Heart right ventricle (tissue), 16 donors: ENCODE data around the gene PLEKHG2. TPM values are rescaled to one million over a fixed set of nuclear protein-coding genes. Genes with fewer than 3 reads are reported as not detected.

ENCODE experiments used
- ATAC-seq, 8 donors: fragments of 200-7000 bp; cut with Tn5 transposase; one replicate each; pipeline ENCODE4 v1.9.1; 2020; ENCODE audit warnings: mild to moderate bottlenecking in 8 of 8, moderate library complexity in 8 of 8, moderate number of reproducible peaks in 1 of 8
- DNase-seq, 2 donors: peaks; one replicate each; pipeline ENCODE4 v3.0.0-alpha.2; 2020
- H3K27ac ChIP-seq, 10 donors: fragments of 200-600 bp; sonication (generic) in 2 of 10; one replicate each; pipeline versions ENCODE4 v1.5.0 to v1.8.0; 2020 to 2022; ENCODE audit warnings: mild to moderate bottlenecking in 3 of 10
- H3K27me3 ChIP-seq, 7 donors: fragments of 200-600 bp; one replicate each; pipeline ENCODE4 v1.8.0; 2021 to 2022; ENCODE audit warnings: mild to moderate bottlenecking in 2 of 7
- H3K36me3 ChIP-seq, 9 donors: fragments of 200-600 bp; sonication (generic) in 1 of 9; one replicate each; pipeline versions ENCODE4 v1.5.0 to v1.8.0; 2020 to 2022; ENCODE audit warnings: mild to moderate bottlenecking in 2 of 9
- H3K4me1 ChIP-seq, 9 donors: fragments of 200-600 bp; sonication (generic) in 1 of 9; one replicate each; pipeline versions ENCODE4 v1.5.0 to v1.8.0; 2020 to 2022; ENCODE audit warnings: mild to moderate bottlenecking in 4 of 9
- H3K4me3 ChIP-seq, 10 donors: fragments of 200-600 bp; sonication (generic) in 2 of 10; one replicate each; pipeline versions ENCODE4 v1.5.0 to v1.8.0; 2020 to 2022; ENCODE audit warnings: mild to moderate bottlenecking in 7 of 10, moderate library complexity in 2 of 10
- H3K9me3 ChIP-seq, 11 donors: fragments of 200-600 bp in 10 of 11; sonication (generic) in 2 of 11; one replicate each; pipeline versions ENCODE4 v1.5.0 to v1.8.0; 2013 to 2022; ENCODE audit warnings: mild to moderate bottlenecking in 2 of 11, control low read depth in 1 of 11, moderate library complexity in 1 of 11
- WGBS, 2 donors: extraction: QIAGEN DNeasy Blood & Tissue Kit; methylation state at CpG; one replicate each; pipeline ENCODE4 v1.1.7; 2013; ENCODE audit warnings: inconsistent platforms in 1 of 2; 5-methylcytosine and 5-hydroxymethylcytosine counted together
- intact Hi-C, 10 donors: fragments of 100-400 bp; cut with DNase I; formaldehyde crosslinking; loops; one replicate each; pipeline versions ENCODE4 v1.11.1 to v1.14.2; 2022
- polyA plus RNA-seq, 2 donors: library from polyadenylated mRNA; stranded (reverse); fragments of 200-250 nt; gene quantifications; one replicate each; pipeline ENCODE4 v1.2.3, GENCODE V29; 2013
- total RNA-seq, 10 donors: library from RNA; stranded (reverse); fragmentation: NEBNext Ultra II Directional in 3 of 10; extraction: Animal tissue kit (Norgen Biotek cat#: 25700) in 3 of 10; gene quantifications; one replicate each; pipeline versions ENCODE4 v1.2.1 to v1.2.4, GENCODE V29; 2021 to 2023
- TF ChIP-seq, protein P1 (sequence below), 9 donors: fragments of 200-600 bp; sonication (generic) in 2 of 9; IDR thresholded peaks; one replicate each; pipeline versions ENCODE4 v1.5.0 to v1.8.0; 2021 to 2022; ENCODE audit warnings: antibody characterized with exemption in 9 of 9, mild to moderate bottlenecking in 5 of 9, moderate library complexity in 1 of 9
- donor health status: Arrhythmogenic right ventricular cardiomyopathy.
- donor health status: ischemic (EF 13 %, LVEDD 7.1; RV severe dilation, severe dysfunction).
- donor health status: healthy with polysubstance abuse.
- donor health status: DM: no; HTN: yes; CAD: no.
- donor health status: DM: no; HTN: no; CAD: no.
- donor health status: ischemic (EF 25% LVEDD 6.9; RV normal size, moderate dysfunction).
- donor health status: ischemic (EF 25% LVEDD 5.7; RV mildly dilated, moderate dysfunction).
- donor health status: healthy.
- donor health status: DM: yes; HTN: yes; CAD: no.
- donor health status: Ischemic cardiomyopathy.
- donor health status: ischemic (EF 35%, LVEDD 5.7; RV mildly dilated, moderate dysfunction).
- donor health status: nonischemic (EF 11% LVEDD 7.7; RV severe dilation, severe dysfunction).
- donor health status: DM: yes; HTN: yes; CAD: no.
- donor health status: PGD.
- donor health status: ischemic (EF 29% LVEDD 5.4; RV normal size, mild dysfunction).
- donor health status: nonischemic (EF 23%, LVEDD 6.1; RV moderate dilation, normal function).

PLEKHG2 gene
- total and polyA plus RNA-seq, 12 donors: 6.9 to 23.1 (median 15.1) TPM

DNA sequence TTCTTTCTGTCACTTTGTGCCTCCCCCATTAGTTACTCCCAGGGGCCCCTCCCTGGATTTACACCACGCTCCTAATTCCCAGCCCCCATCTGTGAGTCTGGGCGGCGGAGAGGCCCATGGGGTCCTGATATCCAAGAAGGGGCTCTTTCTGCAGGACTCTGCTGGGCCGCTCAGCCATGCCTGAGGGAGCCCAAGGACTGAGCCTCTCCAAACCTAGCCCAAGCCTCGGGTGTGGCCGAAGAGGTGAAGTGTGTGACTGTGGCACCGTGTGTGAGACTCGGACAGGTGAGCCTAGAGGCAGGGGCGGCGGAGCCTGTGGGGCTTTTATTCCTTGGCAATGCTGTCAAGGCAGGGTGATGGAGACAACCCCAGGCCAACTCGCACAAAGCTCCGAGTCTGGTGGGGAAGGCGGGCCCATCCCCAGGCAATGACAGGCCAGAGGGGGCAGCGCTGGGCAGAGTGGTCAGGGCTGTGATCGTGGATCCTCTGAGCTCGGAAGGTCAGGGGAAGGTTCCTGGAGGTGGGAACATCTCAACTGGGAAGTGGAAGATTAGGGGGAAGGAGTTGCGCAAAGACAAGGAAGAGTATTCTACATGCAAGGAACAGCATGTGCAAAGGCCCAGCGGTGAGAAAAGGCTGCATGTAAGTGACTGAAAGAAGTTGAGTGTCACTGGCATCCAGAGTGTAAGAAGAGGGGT lies 1.6 kb downstream of the PLEKHG2 start:
- Histone ChIP-seq H3K4me1 (peaks cover 11 to 60% (median 43%) of the 10 kb centered on the region in 9 donors), H3K27ac (peak overlapping the region; percentile 94 to 100 (median 96)), H3K27me3 (no peaks in the 10 kb centered on the region), H3K4me3 (peak overlapping the region; percentile 66 to 98 (median 86)), H3K9me3 (no peaks in the 10 kb centered on the region), H3K36me3 (peaks cover 0 to 39% (median 0%) of the 10 kb centered on the region in 9 donors)
- WGBS, 2 donors: 35 to 44% methylated on average over 18 of the region's 18 CpGs
- DNase-seq (peak in 1 of 2 donors; percentile 36), ATAC-seq (no peak)
- TF ChIP-seq, protein P1, sequence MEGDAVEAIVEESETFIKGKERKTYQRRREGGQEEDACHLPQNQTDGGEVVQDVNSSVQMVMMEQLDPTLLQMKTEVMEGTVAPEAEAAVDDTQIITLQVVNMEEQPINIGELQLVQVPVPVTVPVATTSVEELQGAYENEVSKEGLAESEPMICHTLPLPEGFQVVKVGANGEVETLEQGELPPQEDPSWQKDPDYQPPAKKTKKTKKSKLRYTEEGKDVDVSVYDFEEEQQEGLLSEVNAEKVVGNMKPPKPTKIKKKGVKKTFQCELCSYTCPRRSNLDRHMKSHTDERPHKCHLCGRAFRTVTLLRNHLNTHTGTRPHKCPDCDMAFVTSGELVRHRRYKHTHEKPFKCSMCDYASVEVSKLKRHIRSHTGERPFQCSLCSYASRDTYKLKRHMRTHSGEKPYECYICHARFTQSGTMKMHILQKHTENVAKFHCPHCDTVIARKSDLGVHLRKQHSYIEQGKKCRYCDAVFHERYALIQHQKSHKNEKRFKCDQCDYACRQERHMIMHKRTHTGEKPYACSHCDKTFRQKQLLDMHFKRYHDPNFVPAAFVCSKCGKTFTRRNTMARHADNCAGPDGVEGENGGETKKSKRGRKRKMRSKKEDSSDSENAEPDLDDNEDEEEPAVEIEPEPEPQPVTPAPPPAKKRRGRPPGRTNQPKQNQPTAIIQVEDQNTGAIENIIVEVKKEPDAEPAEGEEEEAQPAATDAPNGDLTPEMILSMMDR (IDR thresholded peaks at IDR 0.05): peak in 2 of 9 donors; percentile 25 to 28
- intact Hi-C loops: loop anchor here in 6 of 10 donors (2.0 to 10.0 kb wide), 6 partner anchors 17 to 289 kb away; partner anchors contain the start of genes SAMD4B (in 3 of the 6), EID2B (in 1 of the 6), PAK4 (in 1 of the 6) and SUPT5H (in 1 of the 6)

- intact Hi-C loops: loop anchor here in 3 of 10 donors (2.0 to 10.0 kb wide), 3 partner anchors 17 to 291 kb away; partner anchors contain the start of genes EID2B (in 1 of the 3) and PAK4 (in 1 of the 3)
- Histone ChIP-seq H3K27ac (peak overlapping the region in 6 of 10 donors; percentile 94 to 100 (median 96)), H3K36me3 (peaks cover 0 to 52% (median 0%) of the 10 kb centered on the region in 9 donors), H3K9me3 (no peaks in the 10 kb centered on the region), H3K4me1 (peaks cover 11 to 54% (median 32%) of the 10 kb centered on the region in 9 donors), H3K27me3 (no peaks in the 10 kb centered on the region), H3K4me3 (peak overlapping the region in 9 of 10 donors; percentile 67 to 98 (median 86))
- TF ChIP-seq, protein P1 (IDR thresholded peaks at IDR 0.05): no peak
- no peak for DNase-seq
- no peak for ATAC-seq
- 58 to 61% methylated on average over 35 of the region's 35 CpGs for WGBS, 2 donors
These were observed 2.9 kb downstream of the PLEKHG2 start for GRCh38 chr19:39415111-39416046.

- 75 to 83% methylated on average over 25 to 27 of the region's 27 CpGs for WGBS, 2 donors
- peaks cover under 1 to 43% (median 21%) of the 10 kb centered on the region in 9 donors for H3K4me1 ChIP-seq
- H3K36me3 ChIP-seq: peaks cover 0 to 63% (median 0%) of the 10 kb centered on the region in 9 donors
- intact Hi-C loops: loop anchor here in 2 of 10 donors (10.0 kb wide), 2 partner anchors 118 to 292 kb away; partner anchors contain the start of genes EID2B (in 1 of the 2) and PAK4 (in 1 of the 2)
- H3K9me3 ChIP-seq: no peaks in the 10 kb centered on the region
- TF ChIP-seq, protein P1 (IDR thresholded peaks at IDR 0.05): no peak
- DNase-seq (no peak), ATAC-seq (no peak)
- peak overlapping the region in 4 of 10 donors; percentile 67 to 97 (median 80) for H3K4me3 ChIP-seq
- peak overlapping the region in 6 of 10 donors; percentile 14 to 100 (median 96) for H3K27ac ChIP-seq
- no peaks in the 10 kb centered on the region for H3K27me3 ChIP-seq
These were observed 4.0 kb downstream of the PLEKHG2 start for GRCh38 chr19:39416152-39417120.
